ENCODE measurements around the gene C10orf90.
"Not testable (repeated sequence)": the region's sequence is repeated elsewhere in the genome, so short reads cannot be mapped to it uniquely, and the experiment has no call there.

Gene C10orf90

GRCh38 chr10:126387041-126387921 is 283.2 kb downstream of the C10orf90 start:
- no peak for DNase-seq

DNA sequence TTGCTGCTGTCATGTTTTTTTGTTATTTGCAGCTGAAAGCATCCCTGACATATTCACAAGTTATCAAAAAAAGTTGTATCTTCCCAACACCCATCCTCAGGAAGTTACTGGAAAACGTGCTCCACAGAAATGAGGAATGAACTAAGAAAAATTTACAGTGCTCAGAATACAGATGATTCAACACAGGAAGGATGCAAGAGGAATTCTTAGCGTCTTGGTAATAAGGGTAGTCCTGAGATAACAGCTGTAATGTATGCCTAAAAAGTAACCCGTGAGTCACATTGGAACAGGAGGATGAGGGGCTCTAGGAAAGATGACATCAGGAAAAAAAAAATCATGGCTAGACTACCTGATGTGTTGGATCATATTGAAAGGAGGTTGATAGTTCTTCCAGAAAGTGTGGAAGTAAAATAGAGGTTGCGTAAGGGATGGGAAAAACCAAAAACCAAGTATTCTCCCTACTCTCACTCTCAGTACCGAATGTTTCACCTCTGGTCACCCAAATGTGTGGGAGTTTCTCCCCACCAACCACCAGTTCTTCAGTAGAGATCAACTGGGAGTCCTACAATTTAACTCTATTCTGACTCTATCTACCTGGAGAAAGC is 286.1 kb downstream of the C10orf90 start:
- DNase-seq = no peak

GRCh38 chr10:126380352-126381076 is 290.0 kb downstream of the C10orf90 start:
- DNase-seq = no peak

GRCh38 chr10:126379166-126379565 is 291.3 kb downstream of the C10orf90 start:
- DNase-seq = not testable (repeated sequence)

DNA sequence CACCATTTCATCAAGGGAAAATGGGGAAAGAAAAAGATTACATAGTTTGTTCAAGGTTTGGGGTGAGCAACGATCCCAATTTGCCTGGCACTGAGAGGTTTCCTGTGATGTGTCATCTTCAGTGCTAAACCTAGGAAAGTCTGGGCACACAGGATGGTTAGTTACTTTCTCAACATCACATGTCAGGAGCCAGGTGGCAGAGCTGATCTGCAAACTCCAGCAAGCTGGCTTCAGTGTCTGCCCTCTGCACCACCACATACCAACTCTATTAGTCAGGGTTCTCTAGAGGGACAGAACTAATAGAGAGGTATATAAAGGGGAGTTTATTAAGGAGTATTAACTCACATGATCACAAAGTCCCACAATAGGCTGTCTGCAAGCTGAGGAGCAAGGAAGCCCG is 293.5 kb downstream of the C10orf90 start:
- DNase-seq = no peak

GRCh38 chr10:126375926-126376554 is 294.5 kb downstream of the C10orf90 start:
- DNase-seq = no peak

DNA sequence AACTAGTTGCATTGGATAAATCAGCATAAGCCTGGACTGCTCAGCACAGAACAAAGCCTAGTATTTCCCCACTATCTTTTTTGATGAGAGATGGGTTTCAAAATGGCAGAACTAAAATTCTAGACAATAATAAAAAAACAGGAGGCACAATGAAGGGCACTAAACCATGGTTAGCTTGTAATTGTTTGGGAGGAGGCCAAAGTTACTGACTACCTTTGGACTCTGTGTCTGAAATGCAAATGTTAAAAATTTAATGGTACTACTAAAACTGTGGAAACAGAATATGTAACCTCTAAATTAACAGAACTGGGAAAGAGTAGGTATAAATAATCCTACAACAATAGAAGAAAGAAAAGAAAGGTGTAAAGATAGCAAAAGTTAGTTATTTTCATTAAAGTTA is 295.2 kb downstream of the C10orf90 start:
- DNase-seq = no peak
